GM12873 (cell line): ENCODE results near the gene VSIR.

Experiments
- TF ChIP-seq, protein P1 (sequence below): IDR thresholded peaks from 2 replicates; pipeline ENCODE4 v1.5.1; 2012; ENCODE audit warnings: low read depth, mild to moderate bottlenecking, moderate library complexity, low read length, control low read depth; ENCODE audit not compliant: insufficient read depth; ENCODE audit errors: missing control alignments

VSIR gene

DNA sequence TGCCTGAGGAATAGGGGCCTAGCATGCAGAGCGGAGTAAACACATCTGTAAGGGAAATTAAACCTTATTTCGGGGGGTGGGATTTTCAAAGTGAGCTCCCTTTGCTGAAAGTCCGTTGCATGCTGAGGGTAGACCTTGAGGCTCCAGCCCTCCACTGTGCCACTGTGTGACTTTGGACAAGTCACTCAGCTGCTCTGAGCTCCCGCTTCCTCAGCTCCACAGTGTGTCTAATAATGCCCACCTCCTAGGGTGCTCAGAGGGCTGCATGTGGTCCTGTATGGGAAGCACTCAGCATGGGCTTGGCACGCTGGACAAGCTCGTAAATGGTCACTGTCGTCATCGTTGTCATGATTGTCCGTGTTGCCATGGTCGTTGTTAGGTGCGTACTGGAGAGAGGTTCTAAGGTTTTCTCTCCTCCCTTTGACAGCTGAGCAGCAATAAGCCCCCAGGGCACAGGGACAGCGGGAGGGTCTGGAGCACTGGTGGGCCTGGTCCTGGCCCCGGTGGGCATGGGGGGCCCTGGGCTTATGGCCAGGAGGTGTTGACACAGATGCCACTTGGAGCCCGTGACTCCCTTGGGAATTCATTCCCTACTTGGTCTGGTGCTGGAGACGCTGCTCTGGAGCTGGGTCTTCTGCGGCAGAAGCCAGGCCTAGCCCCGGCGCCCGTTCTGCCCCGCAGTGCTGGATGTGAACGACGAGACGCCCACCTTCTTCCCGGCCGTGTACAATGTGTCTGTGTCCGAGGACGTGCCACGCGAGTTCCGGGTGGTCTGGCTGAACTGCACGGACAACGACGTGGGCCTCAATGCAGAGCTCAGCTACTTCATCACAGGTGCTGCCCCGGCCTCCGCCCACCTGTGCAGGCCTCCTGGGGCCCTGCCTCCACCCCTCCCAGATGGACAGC lies 66.9 kb downstream of the VSIR start:
- TF ChIP-seq, protein P1, sequence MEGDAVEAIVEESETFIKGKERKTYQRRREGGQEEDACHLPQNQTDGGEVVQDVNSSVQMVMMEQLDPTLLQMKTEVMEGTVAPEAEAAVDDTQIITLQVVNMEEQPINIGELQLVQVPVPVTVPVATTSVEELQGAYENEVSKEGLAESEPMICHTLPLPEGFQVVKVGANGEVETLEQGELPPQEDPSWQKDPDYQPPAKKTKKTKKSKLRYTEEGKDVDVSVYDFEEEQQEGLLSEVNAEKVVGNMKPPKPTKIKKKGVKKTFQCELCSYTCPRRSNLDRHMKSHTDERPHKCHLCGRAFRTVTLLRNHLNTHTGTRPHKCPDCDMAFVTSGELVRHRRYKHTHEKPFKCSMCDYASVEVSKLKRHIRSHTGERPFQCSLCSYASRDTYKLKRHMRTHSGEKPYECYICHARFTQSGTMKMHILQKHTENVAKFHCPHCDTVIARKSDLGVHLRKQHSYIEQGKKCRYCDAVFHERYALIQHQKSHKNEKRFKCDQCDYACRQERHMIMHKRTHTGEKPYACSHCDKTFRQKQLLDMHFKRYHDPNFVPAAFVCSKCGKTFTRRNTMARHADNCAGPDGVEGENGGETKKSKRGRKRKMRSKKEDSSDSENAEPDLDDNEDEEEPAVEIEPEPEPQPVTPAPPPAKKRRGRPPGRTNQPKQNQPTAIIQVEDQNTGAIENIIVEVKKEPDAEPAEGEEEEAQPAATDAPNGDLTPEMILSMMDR: no peak

DNA sequence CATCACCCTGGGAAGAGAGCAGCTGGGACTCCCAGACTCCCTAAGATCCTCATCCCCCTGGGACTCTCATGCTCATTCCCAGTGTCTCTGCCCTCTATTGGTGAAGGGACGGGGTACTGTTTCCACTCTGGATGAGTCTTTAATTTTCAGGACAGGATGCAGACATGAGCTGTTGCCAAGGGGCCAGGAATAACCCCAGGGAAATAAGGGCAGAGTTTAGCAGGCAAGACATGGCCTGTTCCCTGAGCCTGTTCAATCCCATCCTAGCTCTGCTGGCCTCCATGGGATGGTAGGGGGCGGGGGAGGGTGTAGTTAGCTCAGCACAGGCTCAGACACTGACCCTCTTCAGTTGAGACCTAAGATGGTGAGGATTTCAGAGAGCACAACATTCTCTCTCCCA lies 67.7 kb downstream of the VSIR start:
- TF ChIP-seq, protein P1: no peak

DNA sequence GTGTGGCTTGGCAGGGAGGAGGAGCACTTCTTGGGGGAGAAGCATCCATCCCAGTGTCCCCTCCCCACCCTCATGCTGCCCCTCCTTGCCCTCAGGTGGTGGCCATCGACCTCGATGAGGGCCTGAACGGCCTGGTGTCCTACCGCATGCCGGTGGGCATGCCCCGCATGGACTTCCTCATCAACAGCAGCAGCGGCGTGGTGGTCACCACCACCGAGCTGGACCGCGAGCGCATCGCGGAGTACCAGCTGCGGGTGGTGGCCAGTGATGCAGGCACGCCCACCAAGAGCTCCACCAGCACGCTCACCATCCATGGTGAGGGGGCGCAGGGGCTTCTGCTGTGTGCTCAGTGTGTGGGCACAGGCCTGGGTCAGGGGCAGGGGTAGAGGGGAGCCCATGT lies 68.5 kb downstream of the VSIR start:
- TF ChIP-seq, protein P1: no peak

DNA sequence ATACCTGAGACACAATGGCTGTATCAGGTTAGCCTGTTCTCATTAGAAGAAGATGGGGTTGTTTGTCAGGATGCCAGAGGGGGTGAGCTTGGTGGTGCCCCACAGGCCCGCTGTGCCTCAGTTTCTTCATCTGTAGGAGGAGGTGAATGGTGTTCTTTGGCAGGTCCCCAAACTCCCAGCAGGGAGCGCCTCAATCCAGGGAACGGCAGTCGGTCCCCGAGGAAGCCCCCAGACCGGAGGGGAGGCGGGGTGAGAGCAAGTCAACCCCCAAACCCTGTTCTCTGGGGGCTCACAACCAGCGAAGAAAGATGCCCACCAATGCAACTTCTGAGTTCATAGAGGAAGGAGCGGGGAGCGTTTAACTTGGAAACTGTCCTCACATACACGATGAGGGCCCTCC lies 69.7 kb downstream of the VSIR start:
- TF ChIP-seq, protein P1: no peak

DNA sequence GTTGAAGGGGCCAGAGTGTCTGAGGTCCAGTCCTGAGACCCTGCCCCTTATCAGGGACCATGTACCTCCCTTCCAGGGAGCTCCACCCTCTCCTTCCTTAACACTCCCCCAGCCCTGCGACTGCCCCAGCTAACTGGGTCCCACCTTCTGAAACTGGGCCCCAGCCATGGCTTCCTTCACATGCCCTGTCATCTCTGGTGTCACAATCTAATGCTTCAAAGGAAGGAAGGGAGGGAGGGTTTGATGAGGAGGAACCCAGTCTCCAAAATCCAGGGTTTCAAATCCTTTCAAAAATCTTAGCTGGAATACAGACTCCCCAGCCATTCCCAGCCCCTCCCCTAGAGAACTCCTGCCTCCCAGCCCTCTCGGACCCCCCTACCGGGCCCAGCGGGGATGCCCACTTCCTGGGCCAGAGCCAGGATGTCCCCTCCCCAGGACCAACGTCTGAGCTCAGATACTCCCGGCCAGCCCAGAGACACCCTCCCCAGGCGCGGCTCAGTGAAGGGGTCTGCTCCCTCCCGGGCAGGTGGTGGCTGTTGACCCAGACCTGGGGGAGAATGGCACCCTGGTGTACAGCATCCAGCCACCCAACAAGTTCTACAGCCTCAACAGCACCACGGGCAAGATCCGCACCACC lies 71.7 kb downstream of the VSIR start:
- TF ChIP-seq, protein P1: no peak

DNA sequence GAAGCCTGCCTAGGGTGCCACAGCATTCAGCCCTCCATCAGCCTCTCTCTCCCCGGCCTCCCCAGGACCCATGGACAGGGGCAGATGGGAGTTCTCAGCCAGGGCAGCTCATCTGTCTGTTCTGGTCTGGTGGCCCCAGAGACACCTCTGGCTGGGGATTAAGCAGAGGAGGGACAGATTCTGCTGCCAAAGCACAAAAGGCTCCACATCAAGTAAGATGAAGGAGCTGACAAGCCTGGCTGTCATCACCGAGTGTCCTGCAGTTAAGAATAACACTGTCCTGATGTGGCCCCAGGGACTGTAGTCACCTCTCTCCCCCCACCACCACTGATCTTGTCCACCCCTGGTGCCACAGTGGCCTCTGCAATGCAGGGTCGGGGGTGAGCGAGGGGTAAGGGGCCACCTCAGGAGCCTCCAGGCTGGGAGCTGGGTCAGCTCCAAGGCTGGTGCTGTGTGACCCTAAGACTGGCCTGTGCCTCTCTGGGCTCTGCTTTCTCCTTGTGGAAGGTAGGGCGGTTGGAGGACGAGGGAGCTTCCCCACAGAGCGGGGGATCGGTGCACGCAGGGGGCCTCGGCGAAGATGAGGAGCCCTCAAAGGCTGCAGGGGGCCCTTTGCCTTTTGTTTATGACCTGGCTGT lies 72.5 kb downstream of the VSIR start:
- TF ChIP-seq, protein P1: no peak

DNA sequence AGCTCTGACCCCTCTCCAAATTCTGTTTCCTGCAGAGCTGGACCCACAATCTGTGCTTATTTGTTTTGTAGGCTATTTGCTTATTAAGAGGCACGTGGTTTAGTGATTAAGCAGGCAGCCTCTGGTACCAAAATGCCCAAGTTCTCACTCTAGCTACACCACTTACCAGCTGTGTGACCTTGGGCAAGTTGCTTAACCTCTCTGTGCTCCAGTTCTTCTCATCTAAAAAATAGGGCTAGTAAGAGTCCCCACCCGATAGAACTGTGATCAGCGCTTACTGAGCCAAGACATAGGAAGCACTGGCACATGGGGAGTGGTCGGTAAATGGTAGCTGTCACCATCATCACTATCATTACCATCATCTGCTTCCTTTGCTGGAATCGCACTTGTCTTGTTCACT lies 74.6 kb downstream of the VSIR start:
- TF ChIP-seq, protein P1: no peak
